Measurements from ENCODE around the gene OR6X1. TPM values are rescaled to one million over a fixed set of nuclear protein-coding genes. Genes with fewer than 3 reads are reported as not detected.
A peak's percentile ranks its signal among the peaks of the same experiment; 100 is the strongest.
"Not testable (repeated sequence)": the region's sequence is repeated elsewhere in the genome, so short reads cannot be mapped to it uniquely, and the experiment has no call there.

OR6X1 gene
- total RNA-seq, 2 experiments from 2014 or later: not detected

- no peak for DNase-seq
- Mint-ChIP-seq H3K4me1 (peaks cover 34% of the 10 kb centered on the region), H3K27ac (no peak overlapping the region), H3K4me3 (no peak overlapping the region), H3K27me3 (peaks cover 8% of the 10 kb centered on the region), H3K36me3 (ENCODE audit: low read depth) (peaks cover 12% of the 10 kb centered on the region), H3K9me3 (no peaks in the 10 kb centered on the region)
- ChIA-PET CTCF (no interaction called here), POLR2A (no interaction called here)
Observed at GRCh38 chr11:123742724-123743120, 11.6 kb downstream of the OR6X1 start.

DNA sequence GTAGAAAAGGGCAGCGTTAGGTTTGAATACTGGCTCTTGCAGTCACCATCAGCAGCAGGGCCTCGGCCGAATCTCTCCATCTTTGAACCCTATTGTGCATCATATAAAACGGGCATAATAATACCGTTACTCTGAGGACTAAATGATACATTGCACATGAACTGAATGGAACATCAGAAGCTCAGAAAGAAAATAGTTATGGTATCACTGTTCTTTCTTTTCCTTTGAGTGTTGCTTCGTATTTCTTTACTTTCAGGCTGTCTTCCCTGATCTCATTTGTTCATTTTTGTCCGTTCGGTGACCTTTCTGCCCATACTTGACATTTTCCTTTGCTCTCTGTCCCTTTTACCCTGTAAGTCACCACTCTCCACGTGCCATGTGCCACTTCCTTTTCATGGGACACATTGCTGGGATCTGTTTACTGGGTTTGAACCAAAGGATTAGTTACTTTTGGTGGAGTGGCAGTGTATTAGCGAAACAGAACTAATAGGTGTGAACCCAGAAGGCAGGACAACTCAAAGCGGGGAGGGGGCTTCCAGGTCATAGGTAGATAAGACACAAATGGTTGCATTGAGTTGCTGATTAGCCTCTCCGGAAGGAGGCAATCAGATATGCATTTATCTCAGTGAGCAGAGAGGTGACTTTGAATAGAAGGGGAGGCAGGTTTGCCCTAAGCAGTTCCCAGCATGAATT, 12.1 kb downstream of the OR6X1 start:
- Mint-ChIP-seq H3K27ac (peak overlapping the region; percentile 84), H3K27me3 (peaks cover 7% of the 10 kb centered on the region), H3K36me3 (ENCODE audit: low read depth) (peaks cover 18% of the 10 kb centered on the region), H3K4me1 (peaks cover 34% of the 10 kb centered on the region), H3K9me3 (no peaks in the 10 kb centered on the region), H3K4me3 (peak overlapping the region; percentile 88)
- ChIA-PET CTCF (no interaction called here), POLR2A (interaction anchor here (1.4 kb wide), 1 partner anchor 14 kb away, joined by 4 read pairs; no protein-coding TSS in a partner anchor)
- DNase-seq: no peak

GRCh38 chr11:123741159-123742030, 12.9 kb downstream of the OR6X1 start, which contains the start of gene ZNF202:
Gene ZNF202, minus strand, starts transcription at chr11:123741660. Its CDS starts 10,772 bp downstream, at chr11:123730888.
- CTCF ChIA-PET: interaction anchor here (0.8 kb wide), 1 partner anchor 31 kb away, joined by 3 read pairs; no protein-coding TSS in a partner anchor
- Mint-ChIP-seq H3K27ac (peak within 1 kb of the TSS; percentile 84), H3K27me3 (peaks cover 7% of the 10 kb centered on the region), H3K36me3 (ENCODE audit: low read depth) (peaks cover 26% of the 10 kb centered on the region), H3K9me3 (no peaks in the 10 kb centered on the region), H3K4me1 (peaks cover 34% of the 10 kb centered on the region), H3K4me3 (peak within 1 kb of the TSS; percentile 88)
- peak; percentile 93 for DNase-seq
- POLR2A ChIA-PET: interaction anchor here (0.8 to 1.4 kb wide), 2 partner anchors 9 to 14 kb away, joined by 4 to 7 read pairs; no protein-coding TSS in a partner anchor

DNA sequence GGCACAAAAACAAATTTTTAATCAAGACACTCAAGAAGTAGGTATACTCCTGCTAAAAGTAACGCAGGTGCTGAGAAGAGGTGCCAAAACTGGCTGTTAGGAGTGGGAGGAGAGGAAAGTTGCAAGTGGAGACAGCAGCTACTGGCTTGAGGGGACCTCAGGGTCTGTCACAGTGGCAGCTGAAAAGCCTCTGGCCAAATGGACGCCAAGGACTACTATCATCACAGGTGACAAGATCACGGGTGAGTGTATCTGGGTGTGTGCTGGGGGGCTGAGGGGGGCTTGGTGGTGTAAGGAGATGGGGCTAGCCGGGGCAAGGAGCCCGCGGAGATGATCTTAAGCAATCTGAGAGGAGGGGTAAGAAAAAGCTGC, 13.5 kb downstream of the OR6X1 start:
- peaks cover 3% of the 10 kb centered on the region for H3K27me3 Mint-ChIP-seq
- H3K4me1 Mint-ChIP-seq: peaks cover 34% of the 10 kb centered on the region
- CTCF ChIA-PET: interaction anchor here (0.8 kb wide), 1 partner anchor 31 kb away, joined by 3 read pairs; no protein-coding TSS in a partner anchor
- no peak for DNase-seq
- peaks cover 26% of the 10 kb centered on the region for H3K36me3 Mint-ChIP-seq (ENCODE audit: low read depth)
- no peaks in the 10 kb centered on the region for H3K9me3 Mint-ChIP-seq
- peak overlapping the region; percentile 88 for H3K4me3 Mint-ChIP-seq
- POLR2A ChIA-PET: interaction anchor here (0.8 kb wide), 1 partner anchor 9 kb away, joined by 7 read pairs; no protein-coding TSS in a partner anchor
- H3K27ac Mint-ChIP-seq: peak overlapping the region; percentile 76

- no peaks in the 10 kb centered on the region for H3K27me3 Mint-ChIP-seq
- H3K4me3 Mint-ChIP-seq: no peak overlapping the region
Observed at GRCh38 chr11:123738374-123738773, 15.9 kb downstream of the OR6X1 start.

DNA sequence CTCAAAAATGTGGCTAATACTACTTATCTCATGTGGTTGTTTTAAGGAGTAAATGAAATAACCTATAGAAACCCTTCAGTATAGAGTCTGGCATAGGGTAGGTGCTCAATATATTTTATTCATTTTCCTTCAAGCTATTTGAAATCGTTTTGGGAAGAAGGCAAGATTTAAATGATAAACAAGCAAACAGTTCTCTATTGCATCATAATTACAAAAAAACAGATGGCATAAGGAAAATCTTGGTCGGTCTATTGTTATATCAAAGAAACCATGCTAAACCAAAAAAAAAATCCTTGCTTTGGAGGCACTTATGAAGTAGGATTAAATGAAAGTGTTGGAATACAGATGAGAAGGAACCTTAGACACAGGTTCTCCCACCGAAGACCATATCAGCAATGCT, 17.5 kb downstream of the OR6X1 start:
- H3K36me3 Mint-ChIP-seq (ENCODE audit: low read depth): peaks cover 35% of the 10 kb centered on the region
- H3K27me3 Mint-ChIP-seq: no peaks in the 10 kb centered on the region
- DNase-seq: no peak
- no peaks in the 10 kb centered on the region for H3K9me3 Mint-ChIP-seq
- peaks cover 24% of the 10 kb centered on the region for H3K4me1 Mint-ChIP-seq
- POLR2A ChIA-PET: no interaction called here
- CTCF ChIA-PET: no interaction called here
- no peak overlapping the region for H3K4me3 Mint-ChIP-seq
- H3K27ac Mint-ChIP-seq: no peak overlapping the region

More at GRCh38 chr11:123738374-123738773, 15.9 kb downstream of the OR6X1 start:
- CTCF ChIA-PET: no interaction called here
- H3K9me3 Mint-ChIP-seq: no peaks in the 10 kb centered on the region
- no peak for DNase-seq
- H3K4me1 Mint-ChIP-seq: peaks cover 34% of the 10 kb centered on the region
- POLR2A ChIA-PET: no interaction called here
- no peak overlapping the region for H3K27ac Mint-ChIP-seq
- H3K36me3 Mint-ChIP-seq (ENCODE audit: low read depth): peaks cover 35% of the 10 kb centered on the region

- ChIA-PET CTCF (no interaction called here), POLR2A (no interaction called here)
- no peak overlapping the region for H3K4me3 Mint-ChIP-seq
- H3K36me3 Mint-ChIP-seq (ENCODE audit: low read depth): peaks cover 4% of the 10 kb centered on the region
- peaks cover 16% of the 10 kb centered on the region for H3K9me3 Mint-ChIP-seq
- no peaks in the 10 kb centered on the region for H3K4me1 Mint-ChIP-seq
- DNase-seq: no peak
- no peak overlapping the region for H3K27ac Mint-ChIP-seq
- H3K27me3 Mint-ChIP-seq: no peaks in the 10 kb centered on the region
Observed at GRCh38 chr11:123729602-123730001, 24.7 kb downstream of the OR6X1 start.

- peaks cover 16% of the 10 kb centered on the region for H3K9me3 Mint-ChIP-seq
- DNase-seq: no peak
- H3K27me3 Mint-ChIP-seq: no peaks in the 10 kb centered on the region
- no peak overlapping the region for H3K27ac Mint-ChIP-seq
- no peak overlapping the region for H3K4me3 Mint-ChIP-seq
- ChIA-PET POLR2A (no interaction called here), CTCF (interaction anchor here (1.1 to 1.7 kb wide), 2 partner anchors 14 to 19 kb away, joined by 3 to 6 read pairs; no protein-coding TSS in a partner anchor)
- no peaks in the 10 kb centered on the region for H3K4me1 Mint-ChIP-seq
- H3K36me3 Mint-ChIP-seq (ENCODE audit: low read depth): peaks cover 8% of the 10 kb centered on the region
Observed at GRCh38 chr11:123725995-123726655, 28.2 kb downstream of the OR6X1 start.

DNA sequence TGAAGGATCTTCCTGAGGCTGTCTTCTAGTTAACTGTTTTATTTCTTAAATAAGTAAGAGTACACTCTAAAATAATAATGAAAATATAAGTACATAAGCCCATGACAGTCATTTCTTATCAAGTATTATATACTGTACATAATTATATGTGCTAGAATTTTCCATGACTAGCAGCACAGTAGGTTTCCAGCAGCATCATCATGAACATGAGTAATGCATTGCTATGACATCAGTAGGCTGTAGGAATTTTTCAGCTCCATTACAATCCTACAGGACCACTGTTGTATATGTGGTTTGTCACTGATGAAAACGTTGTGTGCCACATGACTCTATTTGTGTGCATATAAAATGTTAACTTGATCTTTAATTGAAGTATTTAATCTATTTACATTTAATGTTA, 34.9 kb downstream of the OR6X1 start:
- Mint-ChIP-seq H3K27ac (no peak overlapping the region), H3K9me3 (no peaks in the 10 kb centered on the region), H3K27me3 (peaks cover 25% of the 10 kb centered on the region), H3K4me3 (no peak overlapping the region), H3K4me1 (no peaks in the 10 kb centered on the region), H3K36me3 (ENCODE audit: low read depth) (peaks cover 8% of the 10 kb centered on the region)
- POLR2A ChIA-PET: no interaction called here
- CTCF ChIA-PET: interaction anchor here (0.8 to 2.2 kb wide), 4 partner anchors 8 to 67 kb away, joined by 3 to 8 read pairs (median 5); no protein-coding TSS in a partner anchor
- DNase-seq: no peak

DNA sequence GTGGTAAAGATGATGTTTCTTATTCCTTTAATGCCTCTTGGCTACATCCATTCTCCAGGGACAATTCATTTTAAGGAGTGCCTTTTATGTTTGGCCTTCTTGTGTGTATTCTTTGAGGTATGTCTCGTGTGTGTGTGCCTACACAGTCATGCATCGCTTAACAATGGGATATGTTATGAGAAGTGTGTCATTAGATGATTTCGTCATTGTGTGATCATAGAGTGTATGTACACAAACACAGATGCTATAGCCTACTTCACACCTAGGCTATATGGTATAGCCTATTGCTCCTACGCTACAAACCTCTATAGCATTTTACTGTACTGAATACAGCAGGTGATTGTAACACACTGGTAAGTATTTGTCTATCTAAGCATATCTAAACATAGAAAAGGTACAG, 35.8 kb downstream of the OR6X1 start:
- H3K27me3 Mint-ChIP-seq: peaks cover 34% of the 10 kb centered on the region
- DNase-seq: no peak
- H3K9me3 Mint-ChIP-seq: no peaks in the 10 kb centered on the region
- no peak overlapping the region for H3K27ac Mint-ChIP-seq
- CTCF ChIA-PET: no interaction called here
- no peak overlapping the region for H3K4me3 Mint-ChIP-seq
- POLR2A ChIA-PET: no interaction called here
- peaks cover 2% of the 10 kb centered on the region for H3K36me3 Mint-ChIP-seq (ENCODE audit: low read depth)
- H3K4me1 Mint-ChIP-seq: no peaks in the 10 kb centered on the region

DNA sequence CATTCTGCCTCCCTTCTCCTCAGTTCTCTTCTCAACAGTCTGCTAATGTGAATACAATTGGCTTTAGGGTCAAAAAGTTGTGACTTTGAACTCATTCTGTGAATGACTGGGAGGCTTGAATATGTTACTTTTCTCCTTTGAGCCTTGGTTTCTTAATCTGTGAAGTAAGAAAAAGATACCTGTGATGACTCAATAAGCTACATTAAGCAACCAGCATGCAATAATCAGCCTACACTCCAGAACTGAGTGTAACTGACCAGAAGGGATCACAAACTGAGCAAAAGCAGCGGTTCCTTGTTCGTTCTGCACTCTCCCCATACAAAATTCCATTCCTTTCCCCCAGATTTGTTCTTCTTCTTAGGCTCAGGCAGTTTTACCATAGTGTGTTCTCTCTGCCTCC, 36.3 kb downstream of the OR6X1 start:
- CTCF ChIA-PET: interaction anchor here (0.7 kb wide), 1 partner anchor 1068 kb away, joined by 3 read pairs; no protein-coding TSS in a partner anchor
- H3K9me3 Mint-ChIP-seq: no peaks in the 10 kb centered on the region
- H3K4me3 Mint-ChIP-seq: no peak overlapping the region
- H3K27ac Mint-ChIP-seq: no peak overlapping the region
- H3K4me1 Mint-ChIP-seq: no peaks in the 10 kb centered on the region
- POLR2A ChIA-PET: no interaction called here
- H3K27me3 Mint-ChIP-seq: peaks cover 34% of the 10 kb centered on the region
- H3K36me3 Mint-ChIP-seq (ENCODE audit: low read depth): no peaks in the 10 kb centered on the region
- no peak for DNase-seq

GRCh38 chr11:123712627-123713026, 41.7 kb downstream of the OR6X1 start:
- DNase-seq; H3K4me1 Mint-ChIP-seq; H3K9me3 Mint-ChIP-seq; H3K27ac Mint-ChIP-seq; H3K4me3 Mint-ChIP-seq; H3K36me3 Mint-ChIP-seq (ENCODE audit: low read depth); POLR2A ChIA-PET: not testable (repeated sequence)
- peaks cover 44% of the 10 kb centered on the region for H3K27me3 Mint-ChIP-seq
- CTCF ChIA-PET: interaction anchor here (1.1 to 1.8 kb wide), 4 partner anchors 7 to 75 kb away, joined by 3 to 6 read pairs (median 6); no protein-coding TSS in a partner anchor
